ENCODE measurements around the gene PLD3. TPM values are rescaled to one million over a fixed set of nuclear protein-coding genes. Genes with fewer than 3 reads are reported as not detected.

The PLD3 gene
- total RNA-seq, 1 donor from 2014 or later: 104 TPM

DNA sequence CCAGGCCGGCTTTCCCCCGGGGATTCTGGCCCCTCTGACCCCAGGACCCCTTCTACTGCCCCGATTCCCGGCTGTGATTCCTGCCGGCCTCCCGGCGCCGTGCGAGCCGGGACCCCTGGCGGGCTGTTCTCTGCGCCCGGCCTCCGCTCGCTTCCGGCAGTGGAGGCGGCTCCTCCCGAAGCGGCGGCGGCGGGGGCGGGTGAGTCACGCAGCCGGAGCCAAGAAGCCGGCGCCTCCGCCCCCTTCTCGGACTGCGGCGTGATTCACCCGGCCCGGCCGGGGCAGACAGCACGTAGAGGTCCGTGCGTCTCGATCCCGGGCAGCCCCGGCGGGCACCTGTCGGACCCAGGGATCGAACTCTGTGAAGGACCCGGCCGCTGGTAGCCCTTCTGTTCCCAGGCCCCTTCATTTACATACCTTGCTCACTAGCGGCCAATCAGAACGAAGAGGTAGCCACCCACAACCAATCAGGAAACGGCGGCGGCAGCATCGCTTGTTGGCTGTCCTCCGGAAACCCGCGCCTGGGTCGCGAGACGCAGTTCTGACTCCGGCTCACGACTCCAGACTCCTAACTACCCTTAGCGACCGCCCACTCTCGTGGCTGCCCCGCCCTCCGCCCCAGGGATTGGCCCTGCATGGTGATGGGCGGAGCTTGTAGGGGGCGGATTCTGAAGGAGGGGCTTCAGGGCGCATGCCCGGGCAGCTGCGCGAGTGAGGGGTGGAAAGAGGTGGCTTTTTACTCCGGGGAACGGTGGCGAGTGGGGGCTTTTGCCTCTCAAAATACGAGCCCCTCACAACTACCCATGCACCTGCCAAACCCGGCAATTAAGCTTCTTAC is 77.2 kb downstream of the PLD3 start, which contains the start of gene SERTAD1:
SERTAD1 (minus strand) TSS at position 543 of the 838 bp plus-strand sequence. CDS start 2,446 bp downstream, outside the sequence.
- ATAC-seq (peak; percentile 85), DNase-seq (ENCODE audit: low spot score) (peak; percentile 100)

Other genes with a start within 250 kb of the PLD3 start
- gene MAP3K10, start 157.3 kb upstream of the PLD3 start, total RNA-seq: 7.7 TPM
- gene TTC9B, start 130.3 kb upstream of the PLD3 start, total RNA-seq: not detected
- gene CCNP, start 122.0 kb upstream of the PLD3 start, total RNA-seq: 3.8 TPM
- gene AKT2, start 63.4 kb upstream of the PLD3 start, total RNA-seq: 140 TPM
- 6.7 TPM for gene C19orf47, start 298 bp upstream of the PLD3 start, total RNA-seq
- not detected for gene HIPK4, start 41.5 kb downstream of the PLD3 start, total RNA-seq
- 0.70 TPM for gene PRX, start 64.7 kb downstream of the PLD3 start, total RNA-seq
- gene SERTAD1, start 77.3 kb downstream of the PLD3 start, total RNA-seq: 4.7 TPM
- 11.9 TPM for gene SERTAD3, start 95.6 kb downstream of the PLD3 start, total RNA-seq
- gene BLVRB, start 117.0 kb downstream of the PLD3 start, total RNA-seq: 149 TPM
- 1.2 TPM for gene SPTBN4, start 118.3 kb downstream of the PLD3 start, total RNA-seq
- 15.2 TPM for gene SHKBP1, start 228.2 kb downstream of the PLD3 start, total RNA-seq

All from left lobe of liver (tissue), 2 donors.